ENCODE results near the gene GPR143.

GRCh38 chrX:9681422-9681821, 84.2 kb downstream of the GPR143 start:
- no peak for TF ChIP-seq CTCF (IDR thresholded peaks at IDR 0.05)
- no peak for TF ChIP-seq POLR2A (IDR thresholded peaks at IDR 0.05)

Data from right lobe of liver (tissue), 4 donors.